ENCODE data around the gene MSH3. TPM values are rescaled to one million over a fixed set of nuclear protein-coding genes. Genes with fewer than 3 reads are reported as not detected.

The MSH3 gene
- total and polyA plus RNA-seq, 2 of the 8 experiments (the other 6 are each of a cell fraction or from before 2014, with no cell fraction given), result 3.6 to 22.6 TPM

DNA sequence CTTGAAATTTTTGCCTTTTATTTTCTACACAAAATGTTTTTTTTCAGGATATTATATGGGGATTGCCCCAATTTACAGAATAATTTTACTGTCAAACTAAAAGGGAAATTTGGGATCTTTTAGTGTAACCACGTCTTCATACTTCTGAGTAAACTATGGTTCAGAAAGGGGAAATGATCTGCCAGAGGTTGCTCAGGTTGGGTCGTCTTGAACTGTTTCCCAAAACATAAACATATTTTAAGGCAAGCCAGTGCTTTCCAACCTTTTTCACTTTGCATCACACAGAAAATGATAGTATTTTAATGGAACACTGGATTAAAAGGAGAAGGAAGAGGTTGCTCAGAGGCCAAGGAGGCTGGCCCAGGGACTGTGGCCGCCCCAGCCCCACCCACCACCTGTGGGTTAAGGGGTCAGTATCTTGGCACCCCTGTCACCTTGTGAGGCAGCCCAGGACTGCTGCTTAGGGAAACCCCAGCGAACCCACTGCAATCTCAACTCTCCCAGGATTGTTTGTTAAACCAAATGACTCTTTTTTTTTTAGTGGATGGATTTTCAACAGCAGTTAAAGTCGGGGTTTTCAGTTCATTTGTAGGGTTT is 143.1 kb downstream of the MSH3 start (continued):
- TF ChIP-seq POLR2A (IDR thresholded peaks at IDR 0.05; ENCODE audit: control extremely low read depth in 1 of 2, low read depth in 2 of 2, low read length in 2 of 2) (no peak), SIX5 (IDR thresholded peaks at IDR 0.05; ENCODE audit: low read depth, low read length) (no peak), SP2 (IDR thresholded peaks at IDR 0.05; ENCODE audit: low read length) (no peak), SP4 (IDR thresholded peaks at IDR 0.05; ENCODE audit: low read length) (no peak), RBBP5 (IDR thresholded peaks at IDR 0.05; ENCODE audit: borderline replicate concordance, low read depth, low read length) (no peak), SP1 (IDR thresholded peaks at IDR 0.05; ENCODE audit: low read depth, low read length) (no peak)
- TF ChIP-seq, protein P1, sequence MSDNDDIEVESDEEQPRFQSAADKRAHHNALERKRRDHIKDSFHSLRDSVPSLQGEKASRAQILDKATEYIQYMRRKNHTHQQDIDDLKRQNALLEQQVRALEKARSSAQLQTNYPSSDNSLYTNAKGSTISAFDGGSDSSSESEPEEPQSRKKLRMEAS (IDR thresholded peaks at IDR 0.05), result no peak

All from H1 (cell line).